Measurements from ENCODE around the gene ADAMTS7.
"Not testable (repeated sequence)": the region's sequence is repeated elsewhere in the genome, so short reads cannot be mapped to it uniquely, and the experiment has no call there.

ADAMTS7 gene

DNA sequence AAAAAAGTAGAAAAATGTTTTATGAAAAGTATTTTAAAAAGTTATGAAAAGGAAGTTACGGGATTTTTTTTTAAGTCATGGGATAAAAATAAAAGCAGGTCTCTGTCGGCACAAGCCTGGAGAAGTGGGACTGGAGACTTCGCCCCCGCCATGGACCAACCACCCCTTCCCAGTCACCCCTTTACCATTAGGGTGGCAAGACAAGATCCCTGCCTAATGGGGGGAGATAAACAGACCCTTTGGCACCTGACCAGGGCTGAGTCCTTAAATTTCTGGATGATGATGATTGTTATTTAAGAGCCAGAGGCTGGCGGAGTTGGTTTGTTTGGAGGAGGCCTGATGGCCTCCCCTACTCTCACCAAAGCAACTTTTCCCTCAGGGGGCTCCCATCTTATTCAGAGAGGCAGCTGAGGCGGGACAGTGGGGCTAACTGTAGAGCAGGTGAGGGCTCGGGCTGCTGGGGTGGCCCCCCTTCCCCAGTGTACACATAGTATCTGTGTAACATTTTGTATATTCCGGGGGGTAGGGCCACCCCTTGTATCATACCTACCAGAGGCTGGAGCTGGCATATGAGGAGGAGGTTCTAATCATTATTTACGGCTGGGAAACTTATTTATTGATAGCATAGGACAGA, 74.0 kb downstream of the ADAMTS7 start:
- no peak for DNase-seq (ENCODE audit: insufficient read length, low spot score)
- no peak for FAIRE-seq
- TF ChIP-seq POLR2AphosphoS5 (IDR thresholded peaks at IDR 0.05; ENCODE audit: low read depth, low read length): no peak
- no peak for TF ChIP-seq PAX5 (IDR thresholded peaks at IDR 0.05; ENCODE audit: insufficient read depth, low read length, severe bottlenecking)
- TF ChIP-seq TAF1 (IDR thresholded peaks at IDR 0.05; ENCODE audit: low read depth, low read length): no peak
- TF ChIP-seq POLR2A (IDR thresholded peaks at IDR 0.05; ENCODE audit: low read depth, low read length): no peak
- no peak for TF ChIP-seq POU2F2 (IDR thresholded peaks at IDR 0.05; ENCODE audit: low read depth, low read length)
- no peak for TF ChIP-seq SPI1 (IDR thresholded peaks at IDR 0.05; ENCODE audit: low read depth, low read length)

DNA sequence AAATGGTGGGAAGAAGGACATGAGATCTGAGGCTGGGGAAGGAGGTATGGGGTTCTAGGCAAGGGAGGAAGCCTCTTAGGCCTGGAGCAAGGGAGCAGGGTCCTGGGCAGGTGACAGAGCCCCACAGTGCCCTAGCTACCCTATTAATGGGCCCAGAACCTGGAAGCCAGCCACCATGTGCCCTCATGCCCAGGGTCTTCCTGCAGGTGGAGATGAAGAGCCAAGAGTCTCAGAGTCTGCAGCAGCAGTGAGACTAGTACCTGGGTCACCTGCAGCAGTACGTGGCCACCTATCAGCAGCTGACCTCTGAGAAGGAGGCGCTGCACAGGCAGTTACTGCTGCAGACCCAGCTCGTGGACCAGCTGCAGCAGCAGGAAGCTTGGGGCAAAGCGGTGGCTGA, 75.0 kb downstream of the ADAMTS7 start:
- not testable (repeated sequence) for DNase-seq (ENCODE audit: insufficient read length, low spot score); FAIRE-seq

DNA sequence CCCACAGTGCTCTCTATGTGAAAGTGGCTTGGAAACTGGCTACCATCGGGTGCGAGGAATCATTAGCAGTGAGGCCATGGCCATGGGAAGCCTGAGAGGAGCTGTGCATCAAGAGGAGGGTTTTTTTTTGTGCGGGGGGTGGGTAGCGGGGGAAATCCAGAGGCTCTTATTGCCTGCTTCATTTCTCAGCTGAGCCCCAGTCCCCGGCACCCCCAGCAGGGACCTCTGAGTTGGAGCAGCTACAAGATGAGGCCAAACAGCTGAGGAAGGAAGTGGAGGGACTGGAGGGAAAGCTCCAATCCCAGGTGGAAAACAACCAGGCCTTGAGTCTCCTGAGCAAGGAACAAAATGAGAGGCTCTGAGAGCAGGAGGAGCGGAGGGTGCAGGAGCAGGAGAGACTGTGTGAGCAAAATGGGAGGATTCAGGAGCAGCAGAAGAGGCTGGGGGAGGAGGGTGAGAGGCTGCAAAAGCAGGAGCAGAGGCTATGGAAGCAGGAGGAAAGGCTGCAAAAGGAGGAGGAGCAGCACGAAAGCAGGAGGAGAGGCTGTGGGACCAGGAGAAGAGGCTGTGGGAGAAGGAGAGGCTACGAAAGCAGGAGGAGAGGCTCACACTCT, 76.7 kb downstream of the ADAMTS7 start:
- FAIRE-seq (no peak), DNase-seq (ENCODE audit: insufficient read length, low spot score) (no peak)
- no peak for TF ChIP-seq POLR2A (IDR thresholded peaks at IDR 0.05; ENCODE audit: low read depth, low read length)
- TF ChIP-seq POU2F2 (IDR thresholded peaks at IDR 0.05; ENCODE audit: low read depth, low read length): no peak
- TF ChIP-seq TAF1 (IDR thresholded peaks at IDR 0.05; ENCODE audit: low read depth, low read length): no peak
- no peak for TF ChIP-seq PAX5 (IDR thresholded peaks at IDR 0.05; ENCODE audit: insufficient read depth, low read length, severe bottlenecking)
- TF ChIP-seq SPI1 (IDR thresholded peaks at IDR 0.05; ENCODE audit: low read depth, low read length): no peak
- no peak for TF ChIP-seq POLR2AphosphoS5 (IDR thresholded peaks at IDR 0.05; ENCODE audit: low read depth, low read length)

DNA sequence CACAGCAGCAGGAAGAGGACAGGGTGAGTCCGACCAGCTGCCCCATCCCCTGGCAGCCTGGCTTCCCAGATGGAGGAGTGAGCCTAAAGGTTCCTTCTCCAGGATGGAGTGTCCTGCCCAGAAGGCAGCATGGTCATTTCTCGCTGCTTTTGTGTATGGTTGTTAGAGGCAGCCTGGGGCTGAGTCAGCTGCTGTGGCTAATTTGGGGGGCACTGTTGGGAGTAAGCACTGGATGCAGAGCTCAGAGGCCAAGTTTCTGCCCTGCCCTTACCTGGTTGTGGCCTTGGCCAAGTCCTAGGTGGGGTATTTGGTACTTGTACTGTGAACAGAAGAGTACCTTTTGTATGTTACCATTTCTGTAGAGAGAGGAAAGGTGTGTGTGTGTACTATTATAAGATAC, 78.6 kb downstream of the ADAMTS7 start:
- DNase-seq (ENCODE audit: insufficient read length, low spot score) (no peak), FAIRE-seq (no peak)
- TF ChIP-seq SPI1 (IDR thresholded peaks at IDR 0.05; ENCODE audit: low read depth, low read length) (no peak), PAX5 (IDR thresholded peaks at IDR 0.05; ENCODE audit: insufficient read depth, low read length, severe bottlenecking) (no peak), TAF1 (IDR thresholded peaks at IDR 0.05; ENCODE audit: low read depth, low read length) (no peak), POLR2AphosphoS5 (IDR thresholded peaks at IDR 0.05; ENCODE audit: low read depth, low read length) (no peak), POLR2A (IDR thresholded peaks at IDR 0.05; ENCODE audit: low read depth, low read length) (no peak), POU2F2 (IDR thresholded peaks at IDR 0.05; ENCODE audit: low read depth, low read length) (no peak)

DNA sequence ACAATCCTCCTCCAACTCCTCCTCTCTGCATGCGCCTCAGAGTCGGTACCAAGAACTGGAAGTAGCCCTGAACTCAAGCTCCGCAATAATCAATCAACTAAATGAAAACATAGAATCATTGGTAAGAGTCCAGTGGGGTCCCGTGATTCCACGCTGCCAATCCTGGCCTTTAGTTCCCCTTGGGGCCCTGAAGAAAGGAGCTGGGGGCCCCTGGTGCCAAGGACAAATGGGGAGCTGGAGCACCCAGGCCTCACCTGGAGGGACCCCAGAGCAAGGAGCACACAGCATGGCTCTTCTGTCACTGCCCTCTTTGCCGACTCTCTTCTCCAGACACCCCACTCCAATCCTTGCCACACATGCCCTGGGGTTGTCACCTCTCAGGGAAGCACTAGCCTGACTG, 80.3 kb downstream of the ADAMTS7 start:
- FAIRE-seq: no peak
- TF ChIP-seq POLR2AphosphoS5 (IDR thresholded peaks at IDR 0.05; ENCODE audit: low read depth, low read length): no peak
- no peak for TF ChIP-seq PAX5 (IDR thresholded peaks at IDR 0.05; ENCODE audit: insufficient read depth, low read length, severe bottlenecking)
- TF ChIP-seq SPI1 (IDR thresholded peaks at IDR 0.05; ENCODE audit: low read depth, low read length): no peak
- TF ChIP-seq POU2F2 (IDR thresholded peaks at IDR 0.05; ENCODE audit: low read depth, low read length): no peak
- TF ChIP-seq POLR2A (IDR thresholded peaks at IDR 0.05; ENCODE audit: low read depth, low read length): no peak
- TF ChIP-seq TAF1 (IDR thresholded peaks at IDR 0.05; ENCODE audit: low read depth, low read length): no peak
- no peak for DNase-seq (ENCODE audit: insufficient read length, low spot score)

DNA sequence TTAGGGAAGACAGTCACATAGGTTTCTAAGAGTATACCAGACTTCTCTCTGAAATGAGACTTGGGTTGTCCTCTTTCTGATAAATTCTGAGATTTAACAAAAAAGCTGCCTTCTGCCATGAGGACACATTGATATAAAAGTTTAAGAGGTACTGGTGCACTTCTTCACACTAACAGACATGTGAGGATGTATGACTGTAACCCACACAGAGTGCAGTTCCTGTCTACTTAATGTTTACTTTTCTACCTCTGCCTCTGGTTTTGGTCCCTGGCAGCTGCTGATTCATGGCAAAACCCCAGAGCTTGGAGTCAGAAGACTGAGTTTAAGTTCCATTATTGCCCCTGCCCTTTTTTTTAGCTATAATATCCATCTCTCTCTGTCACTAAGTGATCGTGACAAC, 82.8 kb downstream of the ADAMTS7 start:
- DNase-seq (ENCODE audit: insufficient read length, low spot score); FAIRE-seq: not testable (repeated sequence)

DNA sequence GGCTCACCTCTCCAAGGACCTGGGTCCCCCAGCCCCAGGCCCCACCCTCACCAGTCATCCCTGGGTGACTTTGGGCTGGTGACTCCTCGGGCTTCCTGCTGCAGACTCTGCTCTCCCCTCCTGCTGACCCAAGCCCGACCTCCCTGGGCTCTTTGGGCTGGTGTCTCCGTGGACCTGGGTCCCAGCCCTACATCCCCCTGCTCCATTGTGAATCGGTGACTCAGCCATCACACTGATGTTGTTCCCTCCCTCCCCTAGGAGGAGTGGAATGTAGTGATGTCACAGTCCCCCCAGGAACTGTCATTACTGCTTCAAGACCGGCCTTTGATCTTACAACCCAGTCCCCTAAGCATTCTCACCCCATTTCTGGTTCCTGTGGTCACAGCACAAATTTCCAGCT, 83.7 kb downstream of the ADAMTS7 start:
- no peak for DNase-seq (ENCODE audit: insufficient read length, low spot score)
- no peak for FAIRE-seq
- no peak for TF ChIP-seq POLR2AphosphoS5 (IDR thresholded peaks at IDR 0.05; ENCODE audit: low read depth, low read length)
- TF ChIP-seq TAF1 (IDR thresholded peaks at IDR 0.05; ENCODE audit: low read depth, low read length): no peak
- no peak for TF ChIP-seq POU2F2 (IDR thresholded peaks at IDR 0.05; ENCODE audit: low read depth, low read length)
- TF ChIP-seq POLR2A (IDR thresholded peaks at IDR 0.05; ENCODE audit: low read depth, low read length): no peak

DNA sequence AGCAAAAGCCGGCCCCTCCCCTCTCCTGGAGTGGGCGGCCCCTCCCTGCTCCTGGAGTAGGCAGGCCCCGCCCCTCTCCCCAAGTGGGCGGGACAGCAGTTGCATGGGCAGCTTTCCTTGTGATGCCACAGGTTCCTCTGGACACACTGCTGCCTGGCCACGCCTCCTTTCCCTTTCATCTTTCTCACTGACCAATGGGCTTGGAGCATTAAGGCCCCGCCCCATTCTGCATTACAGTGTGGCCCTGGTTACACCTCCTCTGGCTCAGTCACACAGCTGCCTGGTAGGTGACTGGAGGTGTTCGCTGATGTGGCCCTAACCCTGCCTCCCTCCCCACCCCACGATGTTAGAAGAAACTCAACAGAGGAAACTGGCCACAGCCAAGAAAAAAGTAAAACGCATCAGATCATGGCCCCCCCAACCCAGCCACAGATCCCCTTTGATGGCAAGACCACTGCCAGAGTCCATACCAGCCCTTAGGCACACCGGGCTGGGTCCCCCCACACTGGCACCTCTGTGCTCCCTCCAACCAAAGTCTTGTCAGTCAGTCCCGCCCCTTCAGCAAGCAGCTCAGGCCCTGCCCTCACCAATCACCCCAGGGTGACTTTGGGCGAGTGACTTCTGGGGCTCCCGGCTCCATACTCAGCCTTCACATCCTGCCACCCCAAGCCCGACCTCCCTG, 84.3 kb downstream of the ADAMTS7 start:
- no peak for DNase-seq (ENCODE audit: insufficient read length, low spot score)
- TF ChIP-seq POLR2AphosphoS5 (IDR thresholded peaks at IDR 0.05; ENCODE audit: low read depth, low read length): no peak
- TF ChIP-seq POU2F2 (IDR thresholded peaks at IDR 0.05; ENCODE audit: low read depth, low read length): no peak
- no peak for TF ChIP-seq PAX5 (IDR thresholded peaks at IDR 0.05; ENCODE audit: insufficient read depth, low read length, severe bottlenecking)
- TF ChIP-seq POLR2A (IDR thresholded peaks at IDR 0.05; ENCODE audit: low read depth, low read length): no peak
- TF ChIP-seq SPI1 (IDR thresholded peaks at IDR 0.05; ENCODE audit: low read depth, low read length): no peak
- no peak for TF ChIP-seq TAF1 (IDR thresholded peaks at IDR 0.05; ENCODE audit: low read depth, low read length)
- peak; percentile 45 for FAIRE-seq

DNA sequence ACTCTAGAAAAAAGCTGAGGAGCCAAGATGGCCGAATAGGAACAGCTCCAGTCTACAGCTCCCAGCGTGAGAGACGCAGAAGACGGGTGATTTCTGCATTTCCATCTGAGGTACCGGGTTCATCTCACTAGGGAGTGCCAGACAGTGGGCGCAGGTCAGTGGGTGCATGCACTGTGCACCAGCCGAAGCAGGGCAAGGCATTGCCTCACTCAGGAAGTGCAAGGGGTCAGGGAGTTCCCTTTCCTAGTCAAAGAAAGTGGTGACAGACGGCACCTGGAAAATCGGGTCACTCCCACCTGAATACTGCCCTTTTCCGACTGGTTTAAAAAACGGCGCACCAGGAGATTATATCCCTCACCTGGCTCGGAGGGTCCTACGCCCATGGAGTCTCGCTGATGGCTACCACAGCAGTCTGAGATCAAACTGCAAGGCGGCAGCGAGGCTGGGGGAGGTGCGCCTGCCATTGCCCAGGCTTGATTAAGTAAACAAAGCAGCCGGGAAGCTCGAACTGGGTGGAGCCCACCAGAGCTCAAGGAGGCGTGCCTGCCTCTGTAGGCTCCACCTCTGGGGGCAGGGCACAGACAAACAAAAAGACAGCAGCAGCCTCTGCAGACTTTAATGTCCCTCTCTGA, 91.3 kb downstream of the ADAMTS7 start:
- not testable (repeated sequence) for DNase-seq (ENCODE audit: insufficient read length, low spot score); FAIRE-seq

DNA sequence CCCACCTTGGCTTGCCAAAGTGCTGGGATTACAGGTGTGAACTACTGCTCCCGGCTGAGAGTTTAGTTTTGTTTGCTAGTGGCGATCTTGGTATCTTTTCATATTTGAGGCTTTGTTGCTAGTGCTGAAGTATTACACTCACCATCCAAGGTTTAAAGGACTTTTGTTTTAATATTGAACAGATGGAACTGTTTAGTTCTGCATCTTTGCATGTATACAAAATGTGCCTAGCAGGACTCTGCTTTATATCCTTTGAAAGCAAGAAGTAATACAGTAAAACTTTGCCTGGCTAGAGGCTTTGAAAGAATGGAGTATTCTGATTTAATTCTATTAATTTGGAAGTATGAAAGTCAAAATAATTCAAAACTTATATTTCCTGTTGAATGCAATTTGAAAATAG, 92.4 kb downstream of the ADAMTS7 start:
- no peak for TF ChIP-seq POLR2A (IDR thresholded peaks at IDR 0.05; ENCODE audit: low read depth, low read length)
- no peak for TF ChIP-seq POU2F2 (IDR thresholded peaks at IDR 0.05; ENCODE audit: low read depth, low read length)
- TF ChIP-seq SPI1 (IDR thresholded peaks at IDR 0.05; ENCODE audit: low read depth, low read length): no peak
- TF ChIP-seq POLR2AphosphoS5 (IDR thresholded peaks at IDR 0.05; ENCODE audit: low read depth, low read length): no peak
- no peak for TF ChIP-seq PAX5 (IDR thresholded peaks at IDR 0.05; ENCODE audit: insufficient read depth, low read length, severe bottlenecking)
- no peak for TF ChIP-seq TAF1 (IDR thresholded peaks at IDR 0.05; ENCODE audit: low read depth, low read length)
- DNase-seq (ENCODE audit: insufficient read length, low spot score) (no peak), FAIRE-seq (no peak)
